GM19099 (cell line): ENCODE measurements around the gene GNAQ.

Experiments
- POLR2A ChIP-seq: IDR thresholded peaks from 3 replicates; pipeline ENCODE4 v1.6.1; 2011; ENCODE audit warnings: low read depth; ENCODE audit not compliant: insufficient read length; ENCODE audit errors: extremely low read depth

GNAQ gene

GRCh38 chr9:77827104-77827784, 204.4 kb downstream of the GNAQ start:
- no peak for TF ChIP-seq POLR2A

- no peak for TF ChIP-seq POLR2A
Measured at GRCh38 chr9:77826621-77827020, 205.0 kb downstream of the GNAQ start.

GRCh38 chr9:77826116-77826515, 205.5 kb downstream of the GNAQ start:
- TF ChIP-seq POLR2A, result no peak

- no peak for TF ChIP-seq POLR2A
Measured at GRCh38 chr9:77825361-77825760, 206.2 kb downstream of the GNAQ start.

- TF ChIP-seq POLR2A, result no peak
Measured at GRCh38 chr9:77820293-77820954, 211.2 kb downstream of the GNAQ start.

GRCh38 chr9:77819657-77820056, 212.0 kb downstream of the GNAQ start:
- no peak for TF ChIP-seq POLR2A

GRCh38 chr9:77817590-77818311, 213.9 kb downstream of the GNAQ start:
- no peak for TF ChIP-seq POLR2A

- no peak for TF ChIP-seq POLR2A
Measured at GRCh38 chr9:77816641-77817341, 214.8 kb downstream of the GNAQ start.

- no peak for TF ChIP-seq POLR2A
Measured at GRCh38 chr9:77815260-77815659, 216.4 kb downstream of the GNAQ start.

- no peak for TF ChIP-seq POLR2A
Measured at GRCh38 chr9:77811832-77812231, 219.8 kb downstream of the GNAQ start.

GRCh38 chr9:77810637-77811119, 220.9 kb downstream of the GNAQ start:
- no peak for TF ChIP-seq POLR2A

- TF ChIP-seq POLR2A, result no peak
Measured at GRCh38 chr9:77810047-77810446, 221.6 kb downstream of the GNAQ start.

GRCh38 chr9:77809552-77809951, 222.1 kb downstream of the GNAQ start:
- no peak for TF ChIP-seq POLR2A

GRCh38 chr9:77808751-77809081, 222.9 kb downstream of the GNAQ start:
- no peak for TF ChIP-seq POLR2A
